Cerebellar nuclear complex (tissue), 1 donor: ENCODE results near the gene PYDC2.

ENCODE experiments used
- DNase-seq, 2 experiments: peaks; one replicate each; lab custom pipeline; 2025; lab: John Stamatoyannopoulos, UW

Gene PYDC2

GRCh38 chr3:191461113-191461595 is at the start of gene PYDC2:
Gene PYDC2, plus strand, starts transcription at chr3:191461163. Its CDS starts 0 bp downstream, at chr3:191461163.
- no peak for DNase-seq

- no peak for DNase-seq
Measured at GRCh38 chr3:191412759-191413158, 48.2 kb upstream of the PYDC2 start.

- no peak for DNase-seq
Measured at GRCh38 chr3:191414286-191414685, 46.7 kb upstream of the PYDC2 start.

GRCh38 chr3:191414732-191415131 is 46.2 kb upstream of the PYDC2 start:
- no peak for DNase-seq

- DNase-seq, result no peak
Measured at GRCh38 chr3:191415566-191415965, 45.4 kb upstream of the PYDC2 start.

- no peak for DNase-seq
Measured at GRCh38 chr3:191417457-191417729, 43.6 kb upstream of the PYDC2 start.

- no peak for DNase-seq
Measured at GRCh38 chr3:191420771-191421170, 40.2 kb upstream of the PYDC2 start.

- no peak for DNase-seq
Measured at GRCh38 chr3:191424881-191425280, 36.1 kb upstream of the PYDC2 start.

GRCh38 chr3:191425322-191425734 is 35.6 kb upstream of the PYDC2 start:
- DNase-seq, result no peak

GRCh38 chr3:191426311-191426710 is 34.7 kb upstream of the PYDC2 start:
- no peak for DNase-seq

GRCh38 chr3:191428177-191428576 is 32.8 kb upstream of the PYDC2 start:
- DNase-seq, result no peak

GRCh38 chr3:191430103-191430502 is 30.9 kb upstream of the PYDC2 start:
- DNase-seq, result no peak

- no peak for DNase-seq
Measured at GRCh38 chr3:191431160-191431822, 29.7 kb upstream of the PYDC2 start.

GRCh38 chr3:191432162-191432561 is 28.8 kb upstream of the PYDC2 start:
- DNase-seq, result no peak

- no peak for DNase-seq
Measured at GRCh38 chr3:191434024-191434423, 26.9 kb upstream of the PYDC2 start.

- no peak for DNase-seq
Measured at GRCh38 chr3:191435981-191436380, 25.0 kb upstream of the PYDC2 start.

- DNase-seq, result no peak
Measured at GRCh38 chr3:191438150-191438814, 22.7 kb upstream of the PYDC2 start.

- DNase-seq, result no peak
Measured at GRCh38 chr3:191440532-191440931, 20.4 kb upstream of the PYDC2 start.

GRCh38 chr3:191441687-191442086 is 19.3 kb upstream of the PYDC2 start:
- DNase-seq, result no peak

- no peak for DNase-seq
Measured at GRCh38 chr3:191444569-191444968, 16.4 kb upstream of the PYDC2 start.

- DNase-seq, result no peak
Measured at GRCh38 chr3:191449256-191449655, 11.7 kb upstream of the PYDC2 start.

- no peak for DNase-seq
Measured at GRCh38 chr3:191455257-191455952, 5.6 kb upstream of the PYDC2 start.

- no peak for DNase-seq
Measured at GRCh38 chr3:191460360-191460759, 603 bp upstream of the PYDC2 start.
